ENCODE results near the gene REPS2. TPM values are rescaled to one million over a fixed set of nuclear protein-coding genes. Genes with fewer than 3 reads are reported as not detected.
"Not testable (repeated sequence)": the region's sequence is repeated elsewhere in the genome, so short reads cannot be mapped to it uniquely, and the experiment has no call there.

REPS2 gene
- total RNA-seq, 2 experiments from 2014 or later, result not detected

- DNase-seq (no peak), ATAC-seq (no peak)
- CTCF ChIA-PET, result no interaction called here
Observed at GRCh38 chrX:16963216-16963615, 16.8 kb downstream of the REPS2 start.

DNA sequence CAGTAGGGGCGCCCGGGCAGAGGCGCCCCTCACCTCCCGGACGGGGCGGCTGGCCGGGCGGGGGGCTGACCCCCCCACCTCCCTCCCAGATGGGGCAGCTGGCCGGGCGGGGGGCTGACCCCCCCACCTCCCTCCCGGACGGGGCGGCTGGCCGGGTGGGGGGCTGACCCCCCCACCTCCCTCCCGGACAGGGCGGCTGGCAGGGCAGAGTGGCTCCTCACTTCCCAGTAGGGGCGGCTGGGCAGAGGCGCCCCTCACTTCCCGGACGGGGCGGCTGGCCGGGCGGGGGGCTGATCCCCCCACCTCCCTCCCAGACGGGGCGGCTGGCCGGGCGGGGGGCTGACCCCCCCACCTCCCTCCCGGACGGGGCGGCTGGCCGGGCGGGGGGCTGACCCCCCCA lies 18.5 kb downstream of the REPS2 start:
- ATAC-seq; H3K4me1 Mint-ChIP-seq (ENCODE audit: low read depth); CTCF ChIA-PET; H3K27me3 Mint-ChIP-seq; POLR2A ChIA-PET; H3K36me3 Mint-ChIP-seq (ENCODE audit: low read depth); H3K27ac Mint-ChIP-seq; DNase-seq; H3K9me3 Mint-ChIP-seq; intact Hi-C loops (cut with micrococcal nuclease); H3K4me3 Mint-ChIP-seq: not testable (repeated sequence)

More at GRCh38 chrX:16963216-16963615, 16.8 kb downstream of the REPS2 start:
- intact Hi-C loops (cut with micrococcal nuclease), result no loop called here
- Mint-ChIP-seq H3K9me3 (no peaks in the 10 kb centered on the region), H3K27ac (no peak overlapping the region), H3K36me3 (ENCODE audit: low read depth) (no peaks in the 10 kb centered on the region), H3K27me3 (no peaks in the 10 kb centered on the region), H3K4me1 (ENCODE audit: low read depth) (no peaks in the 10 kb centered on the region), H3K4me3 (no peak overlapping the region)
- POLR2A ChIA-PET, result no interaction called here
- TF ChIP-seq, protein P1, sequence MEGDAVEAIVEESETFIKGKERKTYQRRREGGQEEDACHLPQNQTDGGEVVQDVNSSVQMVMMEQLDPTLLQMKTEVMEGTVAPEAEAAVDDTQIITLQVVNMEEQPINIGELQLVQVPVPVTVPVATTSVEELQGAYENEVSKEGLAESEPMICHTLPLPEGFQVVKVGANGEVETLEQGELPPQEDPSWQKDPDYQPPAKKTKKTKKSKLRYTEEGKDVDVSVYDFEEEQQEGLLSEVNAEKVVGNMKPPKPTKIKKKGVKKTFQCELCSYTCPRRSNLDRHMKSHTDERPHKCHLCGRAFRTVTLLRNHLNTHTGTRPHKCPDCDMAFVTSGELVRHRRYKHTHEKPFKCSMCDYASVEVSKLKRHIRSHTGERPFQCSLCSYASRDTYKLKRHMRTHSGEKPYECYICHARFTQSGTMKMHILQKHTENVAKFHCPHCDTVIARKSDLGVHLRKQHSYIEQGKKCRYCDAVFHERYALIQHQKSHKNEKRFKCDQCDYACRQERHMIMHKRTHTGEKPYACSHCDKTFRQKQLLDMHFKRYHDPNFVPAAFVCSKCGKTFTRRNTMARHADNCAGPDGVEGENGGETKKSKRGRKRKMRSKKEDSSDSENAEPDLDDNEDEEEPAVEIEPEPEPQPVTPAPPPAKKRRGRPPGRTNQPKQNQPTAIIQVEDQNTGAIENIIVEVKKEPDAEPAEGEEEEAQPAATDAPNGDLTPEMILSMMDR (IDR thresholded peaks at IDR 0.05), result no peak

DNA sequence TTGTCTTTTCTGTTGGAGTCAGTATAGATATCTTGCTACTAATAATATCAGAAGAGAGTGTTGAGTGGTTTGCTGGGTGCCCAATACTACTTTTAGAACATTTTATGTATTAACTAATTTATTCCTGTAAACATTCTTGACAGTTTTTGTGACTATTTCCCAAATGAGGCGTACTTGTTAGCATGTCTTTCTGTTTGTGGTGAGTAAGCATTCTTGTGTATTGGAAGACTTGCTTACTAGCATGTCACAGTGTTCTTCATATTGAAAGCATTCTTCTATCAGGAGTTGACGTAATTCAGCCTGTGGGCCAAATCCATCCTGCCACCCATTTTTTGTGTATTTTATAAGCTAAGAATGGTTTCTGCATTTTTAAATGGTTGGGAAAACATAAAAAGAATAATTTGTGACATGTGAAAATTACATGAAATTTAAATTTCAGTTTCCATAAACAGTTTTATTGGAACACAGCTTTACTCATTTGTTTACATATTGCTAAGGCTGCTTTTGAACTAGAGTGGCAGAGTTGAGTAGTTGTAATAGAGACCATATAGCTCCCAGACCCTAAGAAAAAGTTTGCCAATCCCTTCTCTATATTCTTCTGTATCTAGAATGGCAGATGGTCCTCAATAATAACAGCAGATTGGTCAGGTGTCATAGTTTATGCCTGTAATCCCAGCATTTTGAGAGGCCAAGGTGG lies 20.4 kb downstream of the REPS2 start:
- Mint-ChIP-seq H3K27ac (no peak overlapping the region), H3K4me1 (ENCODE audit: low read depth) (peaks cover 7% of the 10 kb centered on the region), H3K36me3 (ENCODE audit: low read depth) (no peaks in the 10 kb centered on the region), H3K9me3 (no peaks in the 10 kb centered on the region), H3K27me3 (peaks cover 1% of the 10 kb centered on the region), H3K4me3 (no peak overlapping the region)
- DNase-seq (no peak), ATAC-seq (no peak)
- CTCF ChIA-PET, result no interaction called here
- intact Hi-C loops (cut with micrococcal nuclease), result no loop called here
- POLR2A ChIA-PET, result no interaction called here
- TF ChIP-seq, protein P1 (IDR thresholded peaks at IDR 0.05), result no peak

DNA sequence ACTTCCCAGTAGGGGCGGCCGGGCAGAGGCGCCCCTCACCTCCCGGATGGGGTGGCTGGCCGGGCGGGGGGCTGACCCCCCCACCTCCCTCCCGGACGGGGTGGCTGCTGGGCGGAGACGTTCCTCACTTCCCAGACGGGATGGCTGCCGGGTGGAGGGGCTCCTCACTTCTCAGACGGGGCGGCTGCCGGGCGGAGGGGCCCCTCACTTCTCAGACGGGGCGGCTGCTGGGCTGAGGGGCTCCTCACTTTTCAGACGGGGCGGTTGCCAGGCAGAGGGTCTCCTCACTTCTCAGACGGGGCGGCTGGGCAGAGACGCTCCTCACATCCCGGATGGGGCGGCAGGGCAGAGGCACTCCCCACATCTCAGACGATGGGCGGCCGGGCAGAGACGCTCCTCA lies 22.3 kb downstream of the REPS2 start:
- H3K36me3 Mint-ChIP-seq (ENCODE audit: low read depth); H3K27ac Mint-ChIP-seq; POLR2A ChIA-PET; CTCF ChIA-PET; intact Hi-C loops (cut with micrococcal nuclease); H3K9me3 Mint-ChIP-seq; H3K4me1 Mint-ChIP-seq (ENCODE audit: low read depth); H3K27me3 Mint-ChIP-seq; H3K4me3 Mint-ChIP-seq; ATAC-seq; DNase-seq: not testable (repeated sequence)

DNA sequence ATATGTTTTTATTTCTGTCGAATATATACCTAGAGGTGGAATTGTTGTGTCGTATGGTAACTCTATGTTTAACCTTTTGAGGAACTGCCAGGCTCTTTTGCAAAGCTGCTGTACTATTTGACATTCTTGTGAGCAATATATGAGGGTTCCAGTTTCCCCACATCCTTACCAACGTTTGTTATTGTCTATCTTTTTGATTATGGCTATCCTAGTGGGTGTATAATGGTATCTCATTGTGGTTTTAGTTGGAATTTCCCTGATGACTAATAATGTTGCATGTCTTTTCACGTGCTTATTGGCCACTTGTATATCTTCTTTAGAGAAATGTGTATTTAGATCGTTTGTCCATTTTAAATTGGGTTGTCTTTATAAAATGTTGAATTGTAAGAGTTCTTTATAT lies 24.5 kb downstream of the REPS2 start:
- peaks cover 7% of the 10 kb centered on the region for H3K4me1 Mint-ChIP-seq (ENCODE audit: low read depth)
- ATAC-seq (no peak), DNase-seq (no peak)
- H3K4me3 Mint-ChIP-seq, result no peak overlapping the region
- H3K9me3 Mint-ChIP-seq, result no peaks in the 10 kb centered on the region
- CTCF ChIA-PET, result no interaction called here
- H3K27ac Mint-ChIP-seq, result no peak overlapping the region
- POLR2A ChIA-PET, result no interaction called here
- peaks cover 11% of the 10 kb centered on the region for H3K27me3 Mint-ChIP-seq
- no peaks in the 10 kb centered on the region for H3K36me3 Mint-ChIP-seq (ENCODE audit: low read depth)
- intact Hi-C loops (cut with micrococcal nuclease), result no loop called here
- TF ChIP-seq, protein P1 (IDR thresholded peaks at IDR 0.05), result no peak

GRCh38 chrX:16971694-16972093 lies 25.2 kb downstream of the REPS2 start:
- Mint-ChIP-seq H3K27me3 (peaks cover 11% of the 10 kb centered on the region), H3K4me1 (ENCODE audit: low read depth) (peaks cover 7% of the 10 kb centered on the region), H3K9me3 (no peaks in the 10 kb centered on the region), H3K36me3 (ENCODE audit: low read depth) (no peaks in the 10 kb centered on the region), H3K27ac (no peak overlapping the region), H3K4me3 (no peak overlapping the region)
- no peak for ATAC-seq
- ChIA-PET CTCF (no interaction called here), POLR2A (interaction anchor here (0.6 kb wide), 1 partner anchor 106 kb away, joined by 3 read pairs; no protein-coding TSS in a partner anchor)
- TF ChIP-seq, protein P1 (IDR thresholded peaks at IDR 0.05), result no peak
- intact Hi-C loops (cut with micrococcal nuclease), result no loop called here
- DNase-seq, result no peak

Measured in activated CD8-positive, alpha-beta T cell treated with anti-CD3 and anti-CD28 coated beads for 36 hours (primary cell).